H1 (cell line): ENCODE measurements around the gene MAPK8IP3. TPM values are rescaled to one million over a fixed set of nuclear protein-coding genes. Genes with fewer than 3 reads are reported as not detected.

Experiments
- CTCF ChIA-PET: fragments of 300-600 bp; sonication (Branson Sonifier 250); formaldehyde crosslinking; loops from one replicate; lab custom pipeline; 2021; ENCODE audit not compliant: partially characterized antibody; lab: Charles Lee
- POLR2A ChIA-PET: fragments of 300-600 bp; sonication (Branson Sonifier 250); formaldehyde crosslinking; loops from one replicate; lab custom pipeline; 2021; ENCODE audit warnings: inconsistent platforms; ENCODE audit not compliant: partially characterized antibody; lab: Charles Lee
- DNase-seq, 2 experiments: peaks; one replicate each; pipeline versions ENCODE4 v3.0.0 to v3.0.0-alpha.2; 2010 to 2022; ENCODE audit warnings: low spot score in 2 of 2, low read depth in 1 of 2, mixed read lengths in 1 of 2
- FAIRE-seq: peaks from 2 replicates; lab custom pipeline; 2011; peaks lifted over from hg19 to GRCh38; lab: Jason Lieb, UNC
- H2AFZ ChIP-seq: 2 replicates; pipeline ENCODE4 v1.8.1; 2012; ENCODE audit warnings: low read length, inconsistent platforms
- H2AK5ac ChIP-seq: 2 replicates; pipeline ENCODE4 v1.6.1; 2013; ENCODE audit warnings: low read depth, low read length
- H2BK120ac ChIP-seq: replicated peaks from 2 replicates; pipeline ENCODE3; 2013; ENCODE audit warnings: low read depth, low read length, inconsistent platforms
- H2BK12ac ChIP-seq: 2 replicates; pipeline ENCODE4 v1.6.1; 2013; ENCODE audit warnings: low read depth, low read length
- H2BK15ac ChIP-seq: 2 replicates; pipeline ENCODE4 v1.6.1; 2013; ENCODE audit warnings: low read length
- H2BK20ac ChIP-seq: 2 replicates; pipeline ENCODE4 v1.6.1; 2013; ENCODE audit warnings: low read length
- H2BK5ac ChIP-seq: 2 replicates; pipeline ENCODE4 v1.6.1; 2013; ENCODE audit warnings: low read depth, low read length
- H3K14ac ChIP-seq: 2 replicates; pipeline ENCODE4 v1.6.1; 2013; ENCODE audit warnings: inconsistent platforms; ENCODE audit not compliant: insufficient read length
- H3K18ac ChIP-seq: 2 replicates; pipeline ENCODE4 v1.6.1; 2013; ENCODE audit warnings: low read length; ENCODE audit errors: extremely low read depth
- H3K23ac ChIP-seq: 2 replicates; pipeline ENCODE4 v1.6.1; 2013; ENCODE audit warnings: inconsistent platforms; ENCODE audit not compliant: insufficient read length
- H3K23me2 ChIP-seq: 2 replicates; pipeline ENCODE4 v1.6.1; 2013; ENCODE audit warnings: low read depth, low read length
- H3K27ac ChIP-seq: 2 replicates; pipeline ENCODE4 v1.6.1; 2011; ENCODE audit warnings: low read depth, low read length, inconsistent platforms
- H3K27me3 ChIP-seq, 4 experiments: replicated peaks in 1 of 4; 1 replicate in 1 of 4; 2 replicates in 3 of 4; pipeline versions ENCODE4 v1.6.1 to v1.8.1; 2011 to 2013; ENCODE audit warnings: low read length in 3 of 4, mild to moderate bottlenecking in 3 of 4, inconsistent platforms in 2 of 4, mixed read lengths in 2 of 4, moderate library complexity in 1 of 4; ENCODE audit not compliant: control insufficient read depth in 3 of 4, insufficient read depth in 3 of 4; ENCODE audit errors: extremely low read depth in 1 of 4
- H3K36me3 ChIP-seq, 4 experiments: 2 replicates each; pipeline versions ENCODE4 v1.6.1 to v1.8.1; 2011 to 2013; ENCODE audit warnings: mild to moderate bottlenecking in 4 of 4, low read length in 3 of 4, moderate library complexity in 2 of 4, control low read depth in 1 of 4, inconsistent platforms in 1 of 4; ENCODE audit not compliant: insufficient read depth in 4 of 4, control insufficient read depth in 2 of 4
- H3K4ac ChIP-seq: replicated peaks from 2 replicates; pipeline ENCODE3; 2013; ENCODE audit warnings: low read length, low read depth, mixed read lengths, inconsistent platforms; ENCODE audit not compliant: insufficient read length
- H3K4me1 ChIP-seq, 4 experiments: replicated peaks in 1 of 4; 1 replicate in 1 of 4; 2 replicates in 3 of 4; pipeline versions ENCODE4 v1.6.1 to v1.8.1; 2011 to 2013; ENCODE audit warnings: low read length in 3 of 4, inconsistent platforms in 2 of 4, mixed read lengths in 1 of 4; ENCODE audit not compliant: insufficient read depth in 4 of 4, control insufficient read depth in 3 of 4
- H3K4me2 ChIP-seq, 2 experiments: 2 replicates each; pipeline versions ENCODE4 v1.6.1 to v1.8.1; 2011 to 2013; ENCODE audit warnings: low read depth in 2 of 2, low read length in 2 of 2, control low read depth in 1 of 2, inconsistent platforms in 1 of 2, mild to moderate bottlenecking in 1 of 2; ENCODE audit not compliant: insufficient read depth in 1 of 2
- H3K4me3 ChIP-seq, 4 experiments: fragments of 200-600, 300-600 bp in 1 of 4; sonication (generic), shearing (Covaris generic), sonication (Bioruptor Twin) in 1 of 4; 2 replicates each; pipeline versions ENCODE4 v1.5.1 to v1.8.1; 2011 to 2016; ENCODE audit warnings: low read length in 4 of 4, low read depth in 3 of 4, control low read depth in 2 of 4, inconsistent platforms in 2 of 4, mild to moderate bottlenecking in 2 of 4, mixed read lengths in 1 of 4, moderate library complexity in 1 of 4; ENCODE audit not compliant: insufficient read depth in 2 of 4; ENCODE audit errors: extremely low read depth in 1 of 4
- H3K56ac ChIP-seq: replicated peaks from 2 replicates; pipeline ENCODE3; 2013; ENCODE audit warnings: low read depth, mild to moderate bottlenecking, mixed read lengths, low read length, inconsistent platforms; ENCODE audit not compliant: insufficient read length
- H3K79me1 ChIP-seq: 2 replicates; pipeline ENCODE4 v1.6.1; 2013; ENCODE audit warnings: low read depth, low read length, control low read depth
- H3K79me2 ChIP-seq, 2 experiments: 2 replicates each; pipeline versions ENCODE4 v1.6.1 to v1.8.1; 2012 to 2013; ENCODE audit warnings: low read length in 2 of 2, mild to moderate bottlenecking in 2 of 2, inconsistent platforms in 1 of 2; ENCODE audit not compliant: insufficient read depth in 2 of 2, control insufficient read depth in 1 of 2
- H3K9ac ChIP-seq, 4 experiments: replicated peaks in 1 of 4; 1 replicate in 1 of 4; 2 replicates in 3 of 4; pipeline versions ENCODE4 v1.6.1 to v1.8.1; 2011 to 2013; ENCODE audit warnings: low read depth in 3 of 4, low read length in 3 of 4, control low read depth in 2 of 4, mild to moderate bottlenecking in 2 of 4, moderate library complexity in 2 of 4, inconsistent platforms in 1 of 4; ENCODE audit errors: extremely low read depth in 1 of 4
- H3K9me3 ChIP-seq, 2 experiments: 2 replicates each; pipeline versions ENCODE4 v1.6.1 to v1.8.1; 2012 to 2013; ENCODE audit warnings: mild to moderate bottlenecking in 2 of 2, moderate library complexity in 2 of 2, control low read depth in 1 of 2, inconsistent platforms in 1 of 2, low read depth in 1 of 2, low read length in 1 of 2, mixed read lengths in 1 of 2; ENCODE audit not compliant: insufficient read depth in 2 of 2
- H4K20me1 ChIP-seq, 2 experiments: replicated peaks in 1 of 2; 2 replicates each; pipeline versions ENCODE3 to v1.8.1; 2011 to 2013; ENCODE audit warnings: inconsistent platforms in 2 of 2, low read length in 2 of 2, mild to moderate bottlenecking in 1 of 2; ENCODE audit not compliant: insufficient read depth in 2 of 2, control insufficient read depth in 1 of 2
- H4K5ac ChIP-seq: 2 replicates; pipeline ENCODE4 v1.6.1; 2013; ENCODE audit warnings: low read length, low read depth, mixed read lengths, inconsistent platforms; ENCODE audit not compliant: insufficient read length
- H4K8ac ChIP-seq: 2 replicates; pipeline ENCODE4 v1.8.0; 2013; ENCODE audit warnings: mild to moderate bottlenecking, moderate library complexity, low read length, inconsistent platforms; ENCODE audit not compliant: insufficient read depth; ENCODE audit errors: extremely low read depth
- H4K91ac ChIP-seq: replicated peaks from 2 replicates; pipeline ENCODE3; 2013; ENCODE audit warnings: low read length, mixed read lengths, inconsistent platforms; ENCODE audit not compliant: insufficient read length
- BACH1 ChIP-seq: IDR thresholded peaks from 2 replicates; pipeline ENCODE4 v1.6.1; 2012; ENCODE audit warnings: low read length, improper control_type of control experiment
- CEBPB ChIP-seq: IDR thresholded peaks from 2 replicates; pipeline ENCODE4 v1.6.1; 2012; ENCODE audit warnings: low read depth, low read length
- EZH2 ChIP-seq: fragments of 200-600 bp; sonication (generic); IDR thresholded peaks from 2 replicates; pipeline ENCODE4 v1.7.1; 2012; ENCODE audit warnings: low read depth, mild to moderate bottlenecking, moderate library complexity, low read length, inconsistent platforms; ENCODE audit not compliant: severe bottlenecking
- JUN ChIP-seq: IDR thresholded peaks from 2 replicates; pipeline ENCODE4 v1.6.1; 2011; ENCODE audit warnings: low read depth, mild to moderate bottlenecking, improper control_type of control experiment, low read length
- PHF8 ChIP-seq: fragments of 200-600 bp; sonication (generic); conservative IDR thresholded peaks from 2 replicates; pipeline ENCODE4 v1.7.1; 2012; ENCODE audit warnings: low read depth, mild to moderate bottlenecking, inconsistent platforms, low read length, moderate library complexity
- POLR2AphosphoS5 ChIP-seq: IDR thresholded peaks from 2 replicates; pipeline ENCODE4 v1.6.1; 2011; ENCODE audit warnings: low read depth, low read length
- WGBS, 2 experiments: shearing (Covaris generic) in 1 of 2; methylation state at CpG; one replicate each; pipeline versions ENCODE4 v1.1.6 to v1.1.7; 2013 to 2015; ENCODE audit warnings: low lambda C conversion rate in 2 of 2, mixed read lengths in 2 of 2, inconsistent platforms in 1 of 2, low coverage in 1 of 2, missing lambda C conversion rate in 1 of 2; ENCODE audit not compliant: insufficient replicate concordance in 2 of 2, insufficient coverage in 1 of 2, insufficient read length in 1 of 2; ENCODE audit errors: extremely low coverage in 1 of 2, missing lambda C conversion rate in 1 of 2; 5-methylcytosine and 5-hydroxymethylcytosine counted together
- polyA plus RNA-seq, 7 experiments: library from polyadenylated mRNA; depleted of rRNA in 3 of 7; stranded (reverse) in 5 of 7; unstranded in 2 of 7; fragments of >200 nt in 5 of 7; fragments of 200-250 nt in 2 of 7; gene quantifications; 1 replicate in 5 of 7; 2 replicates in 1 of 7; 4 replicates in 1 of 7; pipeline versions ENCODE4 v1.2.1 to v1.2.3, GENCODE V29; 2011 to 2013; ENCODE audit warnings: missing spikeins in 2 of 7, mixed read lengths in 2 of 7
- total RNA-seq: library from RNA; stranded (reverse); fragmentation: NEBNext Ultra II Directional; extraction: Animal tissue kit (Norgen Biotek cat#: 25700); gene quantifications from 2 replicates; pipeline ENCODE4 v1.2.1, GENCODE V29; 2021

Gene MAPK8IP3
- total and polyA plus RNA-seq, 2 of the 8 experiments (the other 6 are each of a cell fraction or from before 2014, with no cell fraction given), result 16.9 to 43.4 TPM

- Histone ChIP-seq H4K5ac (no peak overlapping the region), H3K9me3 (no peaks in the 10 kb centered on the region), H3K18ac (no peak overlapping the region), H2AK5ac (no peak overlapping the region), H3K9ac (no peak overlapping the region), H2BK120ac (no peak overlapping the region), H3K27ac (no peak overlapping the region), H3K79me2 (peaks cover 0 to 13% of the 10 kb centered on the region in 2 experiments; a peak in 1 of 4 replicates), H3K4me3 (peak overlapping the region in 3 of 4 experiments; percentile 82 to 91 (median 83); a peak in 2 of 8 replicates), H3K23me2 (peaks cover 17% of the 10 kb centered on the region), H3K14ac (no peak overlapping the region), H2BK15ac (no peak overlapping the region), H2BK5ac (no peak overlapping the region), H2BK12ac (no peak overlapping the region), H4K8ac (no peak overlapping the region; the same call in 1 of the 2 replicates), H2BK20ac (no peak overlapping the region), H2AFZ (no peak overlapping the region), H3K27me3 (no peaks in the 10 kb centered on the region), H3K79me1 (peaks cover 3% of the 10 kb centered on the region; the same call in 1 of the 2 replicates), H4K20me1 (peaks cover 1 to 15% of the 10 kb centered on the region in 2 experiments), H4K91ac (no peak overlapping the region), H3K4me2 (peak overlapping the region; percentile 71 to 92), H3K23ac (no peak overlapping the region), H3K56ac (no peak overlapping the region), H3K36me3 (peaks cover 3 to 37% (median 7%) of the 10 kb centered on the region in 4 experiments; a peak in 4 of 8 replicates), H3K4ac (no peak overlapping the region), H3K4me1 (peaks cover 0 to 13% (median 10%) of the 10 kb centered on the region in 4 experiments; a peak in 5 of 7 replicates)
- POLR2A ChIA-PET, result interaction anchor here (0.6 to 13.5 kb wide), 27 partner anchors 10 to 461 kb away, joined by 3 to 246 read pairs (median 4); partner anchors contain the start of genes FAHD1, HAGH, IGFALS and JPT2
- 87% methylated on average over 19 of the region's 27 CpGs; no CpG with 5 or more reads in 1 of the 2 experiments for whole genome bisulfite sequencing, 2 experiments
- no peak for DNase-seq
- CTCF ChIA-PET, result interaction anchor here (0.7 to 2.2 kb wide), 7 partner anchors 10 to 469 kb away, joined by 3 to 8 read pairs (median 3); partner anchors contain the start of genes NUBP2 and SPSB3
- no peak for FAIRE-seq
- TF ChIP-seq POLR2AphosphoS5 (peak; percentile 53), EZH2 (no peak), BACH1 (no peak), CEBPB (no peak), PHF8 (no peak), JUN (no peak)
These were observed 63.7 kb downstream of the MAPK8IP3 start for GRCh38 chr16:1769402-1770300.
